Measurements from ENCODE around the gene THSD7A.

Gene THSD7A

DNA sequence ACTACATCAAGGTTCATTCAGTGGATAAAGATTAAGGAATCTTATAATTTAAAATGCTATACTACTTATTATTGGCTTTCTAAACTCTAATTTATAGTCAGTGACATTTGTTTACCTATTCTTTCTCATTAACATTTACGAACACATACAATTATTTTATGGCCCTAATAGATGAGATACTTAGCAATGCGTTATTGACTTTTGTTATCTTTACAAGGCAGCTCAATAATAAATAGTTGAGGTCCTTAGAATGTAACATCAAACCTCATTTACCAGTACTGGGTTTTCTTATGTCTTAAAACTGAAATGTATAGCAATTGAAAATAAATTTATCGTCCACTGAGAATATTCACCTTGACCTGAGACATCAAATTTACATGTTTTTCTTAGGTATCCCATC is 89.0 kb downstream of the THSD7A start:
- TF ChIP-seq ZFX (IDR thresholded peaks at IDR 0.05; ENCODE audit: borderline replicate concordance), result no peak
- TF ChIP-seq, protein P1, sequence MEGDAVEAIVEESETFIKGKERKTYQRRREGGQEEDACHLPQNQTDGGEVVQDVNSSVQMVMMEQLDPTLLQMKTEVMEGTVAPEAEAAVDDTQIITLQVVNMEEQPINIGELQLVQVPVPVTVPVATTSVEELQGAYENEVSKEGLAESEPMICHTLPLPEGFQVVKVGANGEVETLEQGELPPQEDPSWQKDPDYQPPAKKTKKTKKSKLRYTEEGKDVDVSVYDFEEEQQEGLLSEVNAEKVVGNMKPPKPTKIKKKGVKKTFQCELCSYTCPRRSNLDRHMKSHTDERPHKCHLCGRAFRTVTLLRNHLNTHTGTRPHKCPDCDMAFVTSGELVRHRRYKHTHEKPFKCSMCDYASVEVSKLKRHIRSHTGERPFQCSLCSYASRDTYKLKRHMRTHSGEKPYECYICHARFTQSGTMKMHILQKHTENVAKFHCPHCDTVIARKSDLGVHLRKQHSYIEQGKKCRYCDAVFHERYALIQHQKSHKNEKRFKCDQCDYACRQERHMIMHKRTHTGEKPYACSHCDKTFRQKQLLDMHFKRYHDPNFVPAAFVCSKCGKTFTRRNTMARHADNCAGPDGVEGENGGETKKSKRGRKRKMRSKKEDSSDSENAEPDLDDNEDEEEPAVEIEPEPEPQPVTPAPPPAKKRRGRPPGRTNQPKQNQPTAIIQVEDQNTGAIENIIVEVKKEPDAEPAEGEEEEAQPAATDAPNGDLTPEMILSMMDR (IDR thresholded peaks at IDR 0.05), result no peak
- no peak overlapping the region for H3K27ac ChIP-seq

GRCh38 chr7:11742496-11742895 is 89.5 kb downstream of the THSD7A start:
- no peak overlapping the region for H3K27ac ChIP-seq
- TF ChIP-seq, protein P1 (IDR thresholded peaks at IDR 0.05), result no peak
- TF ChIP-seq ZFX (IDR thresholded peaks at IDR 0.05; ENCODE audit: borderline replicate concordance), result no peak

DNA sequence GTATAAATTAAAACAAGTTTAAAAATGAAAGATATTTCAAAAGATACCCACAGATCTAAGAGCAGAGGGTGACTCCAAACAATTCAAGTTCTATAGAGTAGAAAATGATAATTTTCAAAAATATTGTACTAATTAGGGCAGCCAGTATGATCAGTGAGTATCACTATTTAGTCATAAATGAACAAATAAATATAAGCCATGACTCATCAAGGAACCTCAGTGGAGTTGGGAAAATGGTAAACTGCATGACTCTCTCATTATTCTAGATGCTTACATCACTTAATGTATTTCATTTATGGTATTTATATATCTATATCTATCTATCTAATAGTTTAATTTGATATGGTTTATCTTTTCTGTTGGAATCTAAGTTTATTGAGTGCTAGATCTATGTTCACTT is 94.3 kb downstream of the THSD7A start:
- H3K27ac ChIP-seq, result no peak overlapping the region
- TF ChIP-seq ZFX (IDR thresholded peaks at IDR 0.05; ENCODE audit: borderline replicate concordance), result no peak
- TF ChIP-seq, protein P1 (IDR thresholded peaks at IDR 0.05), result no peak

- TF ChIP-seq, protein P1 (IDR thresholded peaks at IDR 0.05), result no peak
- no peak for TF ChIP-seq ZFX (IDR thresholded peaks at IDR 0.05; ENCODE audit: borderline replicate concordance)
- H3K27ac ChIP-seq, result no peak overlapping the region
These were observed 99.8 kb downstream of the THSD7A start for GRCh38 chr7:11732207-11732606.

DNA sequence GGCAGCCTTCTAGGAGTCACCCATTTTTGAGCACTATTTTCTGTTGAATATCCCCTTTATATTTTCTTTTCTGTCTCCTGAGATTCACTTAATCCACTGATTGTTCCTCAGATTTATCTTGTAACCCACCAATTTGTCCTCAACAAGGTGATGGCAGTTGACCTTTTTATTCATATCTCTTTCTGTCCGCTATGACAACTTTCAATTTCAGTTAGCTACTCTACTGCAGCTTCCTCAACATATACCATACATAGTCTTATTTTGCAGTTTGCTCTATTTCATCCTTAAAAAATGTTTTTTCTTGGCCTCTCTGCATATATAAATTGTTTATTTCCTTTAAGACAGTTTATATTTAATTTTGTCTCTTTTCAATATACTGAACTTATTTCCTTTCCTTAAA is 101.3 kb downstream of the THSD7A start:
- H3K27ac ChIP-seq, result no peak overlapping the region
- no peak for TF ChIP-seq ZFX (IDR thresholded peaks at IDR 0.05; ENCODE audit: borderline replicate concordance)
- TF ChIP-seq, protein P1 (IDR thresholded peaks at IDR 0.05), result no peak

- TF ChIP-seq, protein P1 (IDR thresholded peaks at IDR 0.05), result no peak
- no peak for TF ChIP-seq ZFX (IDR thresholded peaks at IDR 0.05; ENCODE audit: borderline replicate concordance)
- H3K27ac ChIP-seq, result no peak overlapping the region
These were observed 104.1 kb downstream of the THSD7A start for GRCh38 chr7:11727864-11728263.

DNA sequence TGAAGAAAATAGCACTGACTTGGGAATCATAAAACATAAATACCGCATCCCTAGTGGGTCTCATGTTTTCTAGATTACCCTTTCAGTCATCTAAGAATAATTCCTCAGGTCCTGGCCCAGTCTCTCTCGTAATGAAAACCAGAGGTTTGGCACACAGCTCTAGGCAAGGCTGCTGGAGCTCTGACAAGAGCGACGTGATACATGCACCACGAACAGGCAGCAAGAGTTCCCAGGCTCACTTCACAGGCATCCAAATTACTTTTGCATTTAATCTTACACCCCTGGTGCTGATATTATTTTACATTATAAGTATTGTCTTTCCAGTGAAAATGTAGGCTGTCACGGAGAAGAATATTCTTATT is 105.2 kb downstream of the THSD7A start:
- H3K27ac ChIP-seq, result no peak overlapping the region
- TF ChIP-seq, protein P1 (IDR thresholded peaks at IDR 0.05), result no peak

Measured in 22Rv1 (cell line).